ENCODE results near the gene TEAD2.

GRCh38 chr19:49333418-49333805 lies 28.8 kb downstream of the TEAD2 start:
- TF ChIP-seq CTCF (conservative IDR thresholded peaks at IDR 0.05; ENCODE audit: low read length): no peak
- TF ChIP-seq EZH2phosphoT487 (IDR thresholded peaks at IDR 0.05; ENCODE audit: borderline replicate concordance): no peak
